Spleen (tissue), 11 donors: Measurements from ENCODE around the gene RET. TPM values are rescaled to one million over a fixed set of nuclear protein-coding genes. Genes with fewer than 3 reads are reported as not detected.

Source experiments
- DNase-seq: peaks from one replicate; pipeline ENCODE4 v3.0.0-alpha.2; 2020
- H3K27ac ChIP-seq, 8 donors: fragments of 200-600 bp; sonication (generic) in 7 of 8; 1 replicate in 4 of 8; 2 replicates in 4 of 8; pipeline versions ENCODE4 v1.5.0 to v1.8.0; 2016 to 2021; ENCODE audit warnings: inconsistent platforms in 4 of 8, mild to moderate bottlenecking in 4 of 8, moderate library complexity in 1 of 8
- H3K27me3 ChIP-seq, 7 donors: fragments of 200-600 bp; sonication (generic) in 6 of 7; replicated peaks in 1 of 7; 1 replicate in 4 of 7; 2 replicates in 3 of 7; pipeline versions ENCODE4 v1.5.0 to v1.8.0; 2016 to 2021; ENCODE audit warnings: inconsistent platforms in 3 of 7, mild to moderate bottlenecking in 1 of 7
- H3K36me3 ChIP-seq, 6 donors: fragments of 200-600 bp; sonication (generic) in 5 of 6; 1 replicate in 4 of 6; 2 replicates in 2 of 6; pipeline versions ENCODE4 v1.5.0 to v1.8.0; 2016 to 2021; ENCODE audit warnings: inconsistent platforms in 2 of 6
- H3K4me1 ChIP-seq, 6 donors: fragments of 200-600 bp; sonication (generic) in 5 of 6; 1 replicate in 3 of 6; 2 replicates in 3 of 6; pipeline versions ENCODE4 v1.5.0 to v1.8.0; 2016 to 2021; ENCODE audit warnings: inconsistent platforms in 3 of 6
- H3K4me3 ChIP-seq, 8 donors: fragments of 200-600 bp; sonication (generic) in 7 of 8; 1 replicate in 4 of 8; 2 replicates in 4 of 8; pipeline versions ENCODE4 v1.5.0 to v1.8.0; 2016 to 2021; ENCODE audit warnings: inconsistent platforms in 4 of 8, mild to moderate bottlenecking in 4 of 8, moderate library complexity in 2 of 8
- H3K9me3 ChIP-seq, 8 donors: fragments of 200-600 bp; sonication (generic) in 7 of 8; 1 replicate in 4 of 8; 2 replicates in 4 of 8; pipeline versions ENCODE4 v1.5.0 to v1.8.0; 2016 to 2021; ENCODE audit warnings: inconsistent platforms in 4 of 8
- CTCF ChIP-seq, 11 experiments: fragments of 200-600 bp in 7 of 11; fragments of 450-650 bp in 4 of 11; sonication (generic) in 4 of 11; IDR thresholded peaks in 8 of 11; conservative IDR thresholded peaks in 3 of 11; 1 replicate in 7 of 11; 2 replicates in 4 of 11; pipeline versions ENCODE4 v1.4.0 to v1.8.0; 2016 to 2021; ENCODE audit warnings: antibody characterized with exemption in 11 of 11, inconsistent platforms in 4 of 11, mild to moderate bottlenecking in 1 of 11
- POLR2A ChIP-seq, 3 donors: fragments of 450-650 bp; IDR thresholded peaks; one replicate each; pipeline ENCODE4 v1.5.1; 2017; ENCODE audit warnings: antibody characterized with exemption in 3 of 3, mild to moderate bottlenecking in 1 of 3
- POLR2AphosphoS5 ChIP-seq, 3 donors: sonication (generic); formaldehyde crosslinking; IDR thresholded peaks; one replicate each; pipeline ENCODE4 v1.5.1; 2017; ENCODE audit warnings: antibody characterized with exemption in 3 of 3
- WGBS, 5 donors: extraction: QIAGEN DNeasy Blood & Tissue Kit in 3 of 5; methylation state at CpG; one replicate each; pipeline versions ENCODE4 v1.1.5 to v1.1.7; 2013 to 2018; 5-methylcytosine and 5-hydroxymethylcytosine counted together
- intact Hi-C: fragments of 100-400 bp; cut with DNase I; formaldehyde crosslinking; loops from one replicate; pipeline ENCODE4 v1.15.0; 2023; ENCODE audit warnings: low total_unique reads
- polyA plus RNA-seq, 3 donors: library from polyadenylated mRNA; stranded (reverse); fragments of 200-250 nt; gene quantifications; one replicate each; pipeline ENCODE4 v1.2.1, GENCODE V29; 2013
- total RNA-seq, 7 donors: library from RNA; depleted of rRNA in 3 of 7; stranded (reverse); fragments of >200 nt in 3 of 7; fragmentation: NEBNext Ultra II Directional in 4 of 7; extraction: Animal tissue kit (Norgen Biotek cat#: 25700) in 4 of 7; gene quantifications; one replicate each; pipeline versions ENCODE4 v1.1.0 to v1.2.1, GENCODE V29; 2016 to 2021
- donor health status: healthy with polysubstance abuse.
- donor health status: DM: no; HTN: no; CAD: no; lungs with moderate emphysema.
- donor health status: DM: no; HTN: no; CAD: no.
- donor health status: Bipolar disorder and iron deficiency.
- donor health status: healthy.
- donor health status: DM: no; HTN: no; CAD: no.
- donor health status: DM: yes; HTN: yes; CAD: no.

Gene RET
- total and polyA plus RNA-seq, 10 donors: 0.02 to 0.54 (median 0.31) TPM; not detected in 2

- intact Hi-C loops: no loop called here
- no peak overlapping the region for H3K27ac ChIP-seq
- TF ChIP-seq POLR2A (IDR thresholded peaks at IDR 0.05): no peak
- no peak for TF ChIP-seq CTCF (IDR thresholded peaks at IDR 0.05 in 8 of 11, conservative IDR thresholded peaks at IDR 0.05 in 3 of 11)
- TF ChIP-seq POLR2AphosphoS5 (IDR thresholded peaks at IDR 0.05): no peak
- H3K4me1 ChIP-seq: peaks cover 3 to 28% (median 21%) of the 10 kb centered on the region in 6 donors
- WGBS, 5 donors: 56 to 66% (median 61%) methylated on average over 10 to 14 of the region's 14 CpGs
- H3K4me3 ChIP-seq: peak overlapping the region in 1 of 8 donors; percentile 50
- no peaks in the 10 kb centered on the region for H3K36me3 ChIP-seq
- no peaks in the 10 kb centered on the region for H3K9me3 ChIP-seq
- H3K27me3 ChIP-seq: peaks cover 0 to 100% (median 56%) of the 10 kb centered on the region in 7 donors
- no peak for DNase-seq
Observed at GRCh38 chr10:43078175-43078985, 1.5 kb downstream of the RET start.

GRCh38 chr10:43078986-43079273 is 2.1 kb downstream of the RET start:
- no peak for DNase-seq
- intact Hi-C loops: no loop called here
- 36 to 69% (median 47%) methylated on average over 7 to 10 of the region's 10 CpGs for WGBS, 5 donors

GRCh38 chr10:43079856-43080255 is 3.0 kb downstream of the RET start:
- intact Hi-C loops: no loop called here
- H3K4me3 ChIP-seq: no peak overlapping the region
- H3K9me3 ChIP-seq: no peaks in the 10 kb centered on the region
- no peak overlapping the region for H3K27ac ChIP-seq
- no peaks in the 10 kb centered on the region for H3K36me3 ChIP-seq
- H3K27me3 ChIP-seq: peaks cover 0 to 90% (median 54%) of the 10 kb centered on the region in 7 donors
- TF ChIP-seq POLR2A (IDR thresholded peaks at IDR 0.05): no peak
- TF ChIP-seq POLR2AphosphoS5 (IDR thresholded peaks at IDR 0.05): no peak
- no peak for TF ChIP-seq CTCF (IDR thresholded peaks at IDR 0.05 in 8 of 11, conservative IDR thresholded peaks at IDR 0.05 in 3 of 11)
- H3K4me1 ChIP-seq: peaks cover 3 to 28% (median 21%) of the 10 kb centered on the region in 6 donors
- no peak for DNase-seq
- WGBS, 5 donors: 44 to 74% (median 48%) methylated on average over 3 of the region's 3 CpGs

More at GRCh38 chr10:43078986-43079273, 2.1 kb downstream of the RET start:
- TF ChIP-seq POLR2AphosphoS5 (IDR thresholded peaks at IDR 0.05) (no peak), POLR2A (IDR thresholded peaks at IDR 0.05) (no peak), CTCF (IDR thresholded peaks at IDR 0.05 in 8 of 11, conservative IDR thresholded peaks at IDR 0.05 in 3 of 11) (peak in 7 of 11 experiments; percentile 9 to 49 (median 31))
- Histone ChIP-seq H3K27ac (no peak overlapping the region), H3K9me3 (no peaks in the 10 kb centered on the region), H3K36me3 (no peaks in the 10 kb centered on the region), H3K27me3 (peaks cover 0 to 99% (median 56%) of the 10 kb centered on the region in 7 donors), H3K4me3 (no peak overlapping the region), H3K4me1 (peaks cover 3 to 28% (median 21%) of the 10 kb centered on the region in 6 donors)

GRCh38 chr10:43082087-43082486 is 5.2 kb downstream of the RET start:
- intact Hi-C loops: no loop called here

More at GRCh38 chr10:43082087-43082486, 5.2 kb downstream of the RET start:
- Histone ChIP-seq H3K36me3 (no peaks in the 10 kb centered on the region), H3K4me3 (no peak overlapping the region), H3K4me1 (peaks cover 0 to 15% (median 10%) of the 10 kb centered on the region in 6 donors), H3K9me3 (no peaks in the 10 kb centered on the region), H3K27me3 (peaks cover 0 to 67% (median 31%) of the 10 kb centered on the region in 7 donors), H3K27ac (no peak overlapping the region)
- TF ChIP-seq POLR2A (IDR thresholded peaks at IDR 0.05): no peak
- no peak for TF ChIP-seq CTCF (IDR thresholded peaks at IDR 0.05 in 8 of 11, conservative IDR thresholded peaks at IDR 0.05 in 3 of 11)
- no peak for TF ChIP-seq POLR2AphosphoS5 (IDR thresholded peaks at IDR 0.05)
- 90 to 100% (median 91%) methylated on average over 3 to 4 of the region's 4 CpGs for WGBS, 5 donors
- DNase-seq: no peak
